HepG2 (cell line): ENCODE data around the gene TBCCD1. TPM values are rescaled to one million over a fixed set of nuclear protein-coding genes. Genes with fewer than 3 reads are reported as not detected.

Experiments
- ARNT ChIP-seq: fragments of 450-650 bp; IDR thresholded peaks from 2 replicates; pipeline ENCODE4 v1.6.1; 2017
- ARNT2 ChIP-seq: sonication (generic); formaldehyde crosslinking; IDR thresholded peaks from 2 replicates; pipeline ENCODE4 v1.8.0; 2022; ENCODE audit warnings: mild to moderate bottlenecking, low read depth, missing genetic modification reagents, moderate library complexity
- CHCHD3 ChIP-seq: sonication (generic); formaldehyde crosslinking; IDR thresholded peaks from 2 replicates; pipeline ENCODE4 v1.8.0; 2022; ENCODE audit warnings: mild to moderate bottlenecking, missing genetic modification reagents, moderate library complexity
- ELF4 ChIP-seq: sonication (generic); formaldehyde crosslinking; IDR thresholded peaks from 2 replicates; pipeline ENCODE4 v1.5.0; 2020; ENCODE audit warnings: missing genetic modification reagents, mild to moderate bottlenecking, moderate library complexity, borderline replicate concordance
- HOXD1 ChIP-seq: sonication (generic); formaldehyde crosslinking; IDR thresholded peaks from 2 replicates; pipeline ENCODE4 v1.5.0; 2020; ENCODE audit warnings: missing genetic modification reagents
- MBD4 ChIP-seq: IDR thresholded peaks from 2 replicates; pipeline ENCODE4 v1.6.1; 2012; ENCODE audit warnings: low read length, inconsistent platforms, borderline replicate concordance
- NKX3-1 ChIP-seq: sonication (generic); formaldehyde crosslinking; IDR thresholded peaks from 2 replicates; pipeline ENCODE4 v1.5.0; 2020; ENCODE audit warnings: missing genetic modification reagents
- SNAI1 ChIP-seq: sonication (generic); formaldehyde crosslinking; IDR thresholded peaks from 2 replicates; pipeline ENCODE4 v1.5.0; 2020; ENCODE audit warnings: mild to moderate bottlenecking, missing genetic modification reagents, borderline replicate concordance
- SOX6 ChIP-seq, 2 experiments: fragments of 450-650 bp in 1 of 2; sonication (generic) in 1 of 2; formaldehyde crosslinking in 1 of 2; IDR thresholded peaks; 2 replicates each; pipeline versions ENCODE4 v1.4.0 to v1.6.1; 2017 to 2020; ENCODE audit warnings: antibody characterized with exemption in 1 of 2, mild to moderate bottlenecking in 1 of 2, missing genetic modification reagents in 1 of 2
- SP2 ChIP-seq: sonication (generic); formaldehyde crosslinking; IDR thresholded peaks from 2 replicates; pipeline ENCODE4 v1.5.1; 2020; ENCODE audit warnings: mild to moderate bottlenecking, missing genetic modification reagents
- TP53 ChIP-seq: sonication (generic); formaldehyde crosslinking; conservative IDR thresholded peaks from 2 replicates; pipeline ENCODE4 v1.4.0; 2020; ENCODE audit warnings: missing genetic modification reagents
- ZBTB3 ChIP-seq: sonication (generic); formaldehyde crosslinking; IDR thresholded peaks from 2 replicates; pipeline ENCODE4 v1.4.0; 2020; ENCODE audit warnings: low read depth, mild to moderate bottlenecking, moderate library complexity, missing genetic modification reagents, borderline replicate concordance
- ZNF121 ChIP-seq: sonication (generic); formaldehyde crosslinking; IDR thresholded peaks from 2 replicates; pipeline ENCODE4 v1.5.0; 2020; ENCODE audit warnings: mild to moderate bottlenecking, missing genetic modification reagents
- ZNF234 ChIP-seq: sonication (generic); formaldehyde crosslinking; conservative IDR thresholded peaks from 2 replicates; pipeline ENCODE4 v1.5.1; 2020; ENCODE audit warnings: mild to moderate bottlenecking, missing genetic modification reagents
- ZNF331 ChIP-seq: sonication (generic); formaldehyde crosslinking; IDR thresholded peaks from 2 replicates; pipeline ENCODE4 v1.4.0; 2020; ENCODE audit warnings: missing genetic modification reagents
- ZNF337 ChIP-seq: sonication (generic); formaldehyde crosslinking; IDR thresholded peaks from 2 replicates; pipeline ENCODE4 v1.5.1; 2020; ENCODE audit warnings: missing genetic modification reagents, low read depth, mild to moderate bottlenecking, borderline replicate concordance
- ZNF34 ChIP-seq: sonication (generic); formaldehyde crosslinking; IDR thresholded peaks from 2 replicates; pipeline ENCODE4 v1.4.0; 2020; ENCODE audit warnings: mild to moderate bottlenecking, missing genetic modification reagents, borderline replicate concordance
- ZNF652 ChIP-seq: IDR thresholded peaks from 2 replicates; pipeline ENCODE4 v1.6.1; 2016; ENCODE audit warnings: low read depth, borderline replicate concordance
- ZNF720 ChIP-seq: sonication (generic); formaldehyde crosslinking; IDR thresholded peaks from 2 replicates; pipeline ENCODE4 v1.4.0; 2020; ENCODE audit warnings: missing genetic modification reagents
- polyA plus RNA-seq, 8 experiments: library from polyadenylated mRNA; depleted of rRNA in 3 of 8; stranded (reverse) in 7 of 8; unstranded in 1 of 8; fragments of >200 nt; fragmentation: Illumina TruSeq in 4 of 8; extraction: Trizol in 4 of 8; gene quantifications; 2 replicates each; pipeline versions ENCODE4 v1.2.1 to v1.2.3, GENCODE V29; 2011 to 2016; ENCODE audit warnings: low read depth in 4 of 8, missing spikeins in 1 of 8, mixed read lengths in 1 of 8; ENCODE audit not compliant: insufficient read depth in 1 of 8
- total RNA-seq, 5 experiments: library from RNA; depleted of rRNA; stranded (reverse); fragments of >200 nt; fragmentation: Illumina TruSeq; extraction: Trizol; gene quantifications; 2 replicates each; pipeline ENCODE4 v1.2.3, GENCODE V29; 2016; ENCODE audit warnings: low read depth in 1 of 5
- TF ChIP-seq, protein P1 (sequence below): sonication (generic); formaldehyde crosslinking; IDR thresholded peaks from 2 replicates; pipeline ENCODE4 v1.5.0; 2020; ENCODE audit warnings: missing genetic modification reagents
- TF ChIP-seq, protein P2 (sequence below): IDR thresholded peaks from 2 replicates; pipeline ENCODE4 v1.6.1; 2016
- TF ChIP-seq, protein P3 (sequence below), 2 experiments: sonication (generic) in 1 of 2; formaldehyde crosslinking in 1 of 2; IDR thresholded peaks; 2 replicates each; pipeline versions ENCODE4 v1.6.1 to v1.9.0; 2014 to 2022; ENCODE audit warnings: antibody characterized with exemption in 1 of 2, borderline replicate concordance in 1 of 2, inconsistent platforms in 1 of 2, low read depth in 1 of 2, missing genetic modification reagents in 1 of 2

Gene TBCCD1
- total and polyA plus RNA-seq, 2 of the 13 experiments (the other 11 are each of a cell fraction or from before 2014, with no cell fraction given) = 13.6 to 16.2 TPM

DNA sequence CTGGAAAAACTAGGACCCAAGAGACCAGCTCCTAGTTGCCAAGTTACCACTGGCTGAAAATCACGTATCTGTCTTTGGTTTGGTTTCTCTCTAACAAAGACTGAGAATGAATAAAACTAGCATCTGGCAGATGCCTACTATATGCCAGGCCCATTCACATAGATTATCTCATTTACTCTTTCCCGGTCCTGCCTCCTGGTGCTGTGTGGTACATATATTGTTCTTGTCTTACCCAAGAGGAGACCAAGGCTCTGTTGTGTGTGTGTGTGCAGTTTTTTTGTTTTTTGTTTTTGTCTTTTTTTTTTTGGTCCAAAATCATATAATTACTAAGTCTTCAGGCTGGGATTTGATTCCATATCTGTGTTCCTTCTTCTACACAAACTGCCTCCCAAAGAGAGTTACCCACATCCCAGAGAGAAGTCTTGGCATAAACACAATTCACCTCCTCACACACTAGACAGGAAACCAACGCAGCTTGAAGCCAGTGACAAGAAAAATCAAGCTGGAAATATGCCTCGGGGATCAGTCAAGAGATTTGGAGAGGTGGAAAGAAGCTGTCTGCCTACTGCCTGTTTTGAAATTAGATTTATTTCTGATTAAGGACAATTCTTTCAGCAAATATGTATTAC lies 46.6 kb upstream of the TBCCD1 start (continued):
- TF ChIP-seq, protein P1, sequence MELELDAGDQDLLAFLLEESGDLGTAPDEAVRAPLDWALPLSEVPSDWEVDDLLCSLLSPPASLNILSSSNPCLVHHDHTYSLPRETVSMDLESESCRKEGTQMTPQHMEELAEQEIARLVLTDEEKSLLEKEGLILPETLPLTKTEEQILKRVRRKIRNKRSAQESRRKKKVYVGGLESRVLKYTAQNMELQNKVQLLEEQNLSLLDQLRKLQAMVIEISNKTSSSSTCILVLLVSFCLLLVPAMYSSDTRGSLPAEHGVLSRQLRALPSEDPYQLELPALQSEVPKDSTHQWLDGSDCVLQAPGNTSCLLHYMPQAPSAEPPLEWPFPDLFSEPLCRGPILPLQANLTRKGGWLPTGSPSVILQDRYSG = no peak
- TF ChIP-seq ZNF331 (no peak), NKX3-1 (CRISPR knock-in tag) (no peak), SP2 (CRISPR knock-in tag) (no peak), ZNF234 (no peak), ZNF337 (no peak), ZBTB3 (CRISPR knock-in tag) (no peak), ZNF34 (no peak), MBD4 (no peak), ELF4 (CRISPR knock-in tag) (no peak; the same call in 1 of the 2 replicates), ZNF652 (CRISPR knock-in tag) (no peak), TP53 (CRISPR knock-in tag) (peak; percentile 57; the same call in 1 of the 2 replicates), HOXD1 (CRISPR knock-in tag) (0 out of 2 replicates have a peak, but pooled peaks have one; percentile 22), ARNT2 (CRISPR knock-in tag) (no peak), SOX6 (IDR thresholded peaks at IDR 0.05) (no peak), SOX6 (CRISPR knock-in tag; IDR thresholded peaks at IDR 0.05) (no peak), ZNF121 (CRISPR knock-in tag) (no peak), CHCHD3 (CRISPR knock-in tag) (no peak), ZNF720 (CRISPR knock-in tag) (no peak), SNAI1 (CRISPR knock-in tag) (peak; percentile 64; the same call in 1 of the 2 replicates), ARNT (no peak)
- TF ChIP-seq, protein P2, sequence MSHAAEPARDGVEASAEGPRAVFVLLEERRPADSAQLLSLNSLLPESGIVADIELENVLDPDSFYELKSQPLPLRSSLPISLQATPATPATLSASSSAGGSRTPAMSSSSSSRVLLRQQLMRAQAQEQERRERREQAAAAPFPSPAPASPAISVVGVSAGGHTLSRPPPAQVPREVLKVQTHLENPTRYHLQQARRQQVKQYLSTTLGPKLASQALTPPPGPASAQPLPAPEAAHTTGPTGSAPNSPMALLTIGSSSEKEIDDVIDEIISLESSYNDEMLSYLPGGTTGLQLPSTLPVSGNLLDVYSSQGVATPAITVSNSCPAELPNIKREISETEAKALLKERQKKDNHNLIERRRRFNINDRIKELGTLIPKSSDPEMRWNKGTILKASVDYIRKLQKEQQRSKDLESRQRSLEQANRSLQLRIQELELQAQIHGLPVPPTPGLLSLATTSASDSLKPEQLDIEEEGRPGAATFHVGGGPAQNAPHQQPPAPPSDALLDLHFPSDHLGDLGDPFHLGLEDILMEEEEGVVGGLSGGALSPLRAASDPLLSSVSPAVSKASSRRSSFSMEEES = no peak
- TF ChIP-seq, protein P3, sequence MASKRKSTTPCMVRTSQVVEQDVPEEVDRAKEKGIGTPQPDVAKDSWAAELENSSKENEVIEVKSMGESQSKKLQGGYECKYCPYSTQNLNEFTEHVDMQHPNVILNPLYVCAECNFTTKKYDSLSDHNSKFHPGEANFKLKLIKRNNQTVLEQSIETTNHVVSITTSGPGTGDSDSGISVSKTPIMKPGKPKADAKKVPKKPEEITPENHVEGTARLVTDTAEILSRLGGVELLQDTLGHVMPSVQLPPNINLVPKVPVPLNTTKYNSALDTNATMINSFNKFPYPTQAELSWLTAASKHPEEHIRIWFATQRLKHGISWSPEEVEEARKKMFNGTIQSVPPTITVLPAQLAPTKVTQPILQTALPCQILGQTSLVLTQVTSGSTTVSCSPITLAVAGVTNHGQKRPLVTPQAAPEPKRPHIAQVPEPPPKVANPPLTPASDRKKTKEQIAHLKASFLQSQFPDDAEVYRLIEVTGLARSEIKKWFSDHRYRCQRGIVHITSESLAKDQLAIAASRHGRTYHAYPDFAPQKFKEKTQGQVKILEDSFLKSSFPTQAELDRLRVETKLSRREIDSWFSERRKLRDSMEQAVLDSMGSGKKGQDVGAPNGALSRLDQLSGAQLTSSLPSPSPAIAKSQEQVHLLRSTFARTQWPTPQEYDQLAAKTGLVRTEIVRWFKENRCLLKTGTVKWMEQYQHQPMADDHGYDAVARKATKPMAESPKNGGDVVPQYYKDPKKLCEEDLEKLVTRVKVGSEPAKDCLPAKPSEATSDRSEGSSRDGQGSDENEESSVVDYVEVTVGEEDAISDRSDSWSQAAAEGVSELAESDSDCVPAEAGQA (IDR thresholded peaks at IDR 0.05; ENCODE audit: low read depth) = no peak
- TF ChIP-seq, protein P3 (CRISPR knock-in tag; IDR thresholded peaks at IDR 0.05; ENCODE audit: borderline replicate concordance) = no peak
